Breast epithelium (tissue), 4 donors: ENCODE measurements around the gene VPS51. TPM values are rescaled to one million over a fixed set of nuclear protein-coding genes. Genes with fewer than 3 reads are reported as not detected.

ENCODE experiments used
- DNase-seq, 2 donors: peaks; one replicate each; pipeline ENCODE4 v3.0.0-alpha.2; 2019; ENCODE audit warnings: low spot score in 2 of 2
- H3K27ac ChIP-seq, 2 donors: fragments of 200-600 bp; sonication (generic) in 1 of 2; one replicate each; pipeline ENCODE4 v1.5.1; 2016 to 2019; ENCODE audit warnings: mild to moderate bottlenecking in 1 of 2
- H3K27me3 ChIP-seq, 2 donors: fragments of 200-600 bp; sonication (generic) in 1 of 2; one replicate each; pipeline versions ENCODE4 v1.5.1 to v1.6.0; 2017 to 2019; ENCODE audit warnings: control low read depth in 1 of 2, mild to moderate bottlenecking in 1 of 2
- H3K36me3 ChIP-seq: fragments of 200-600 bp; one replicate; pipeline ENCODE4 v1.5.1; 2019
- H3K4me1 ChIP-seq, 2 donors: fragments of 200-600 bp; sonication (generic); one replicate each; pipeline ENCODE4 v1.5.1; 2016 to 2019; ENCODE audit warnings: control low read depth in 1 of 2
- H3K4me3 ChIP-seq, 3 donors: fragments of 200-600 bp; sonication (generic); 1 replicate in 2 of 3; 2 replicates in 1 of 3; pipeline ENCODE4 v1.5.1; 2016 to 2019; ENCODE audit warnings: mild to moderate bottlenecking in 3 of 3, moderate library complexity in 2 of 3
- H3K9me3 ChIP-seq, 2 donors: fragments of 200-600 bp; sonication (generic) in 1 of 2; one replicate each; pipeline ENCODE4 v1.5.1; 2016 to 2019; ENCODE audit warnings: control low read depth in 1 of 2
- POLR2A ChIP-seq: fragments of 450-650 bp; IDR thresholded peaks from one replicate; pipeline ENCODE4 v1.6.1; 2016; ENCODE audit warnings: antibody characterized with exemption, mild to moderate bottlenecking, moderate library complexity
- POLR2AphosphoS5 ChIP-seq, 3 donors: sonication (generic); formaldehyde crosslinking; IDR thresholded peaks; one replicate each; pipeline ENCODE4 v1.6.1; 2017; ENCODE audit warnings: antibody characterized with exemption in 3 of 3
- intact Hi-C: fragments of 100-400 bp; cut with DNase I; formaldehyde crosslinking; loops from one replicate; pipeline ENCODE4 v1.15.1; 2023; ENCODE audit warnings: low total_unique reads
- total RNA-seq, 3 donors: library from RNA; depleted of rRNA; stranded (reverse); fragments of >200 nt; gene quantifications; one replicate each; pipeline ENCODE4 v1.1.0, GENCODE V29; 2016
- TF ChIP-seq, protein P1 (sequence below), 3 donors: fragments of 450-650 bp; IDR thresholded peaks; one replicate each; pipeline ENCODE4 v1.5.1; 2016 to 2017; ENCODE audit warnings: antibody characterized with exemption in 3 of 3, mild to moderate bottlenecking in 3 of 3, moderate library complexity in 3 of 3

Gene VPS51
- total RNA-seq, 3 donors from 2014 or later = 166 to 317 (median 218) TPM

DNA sequence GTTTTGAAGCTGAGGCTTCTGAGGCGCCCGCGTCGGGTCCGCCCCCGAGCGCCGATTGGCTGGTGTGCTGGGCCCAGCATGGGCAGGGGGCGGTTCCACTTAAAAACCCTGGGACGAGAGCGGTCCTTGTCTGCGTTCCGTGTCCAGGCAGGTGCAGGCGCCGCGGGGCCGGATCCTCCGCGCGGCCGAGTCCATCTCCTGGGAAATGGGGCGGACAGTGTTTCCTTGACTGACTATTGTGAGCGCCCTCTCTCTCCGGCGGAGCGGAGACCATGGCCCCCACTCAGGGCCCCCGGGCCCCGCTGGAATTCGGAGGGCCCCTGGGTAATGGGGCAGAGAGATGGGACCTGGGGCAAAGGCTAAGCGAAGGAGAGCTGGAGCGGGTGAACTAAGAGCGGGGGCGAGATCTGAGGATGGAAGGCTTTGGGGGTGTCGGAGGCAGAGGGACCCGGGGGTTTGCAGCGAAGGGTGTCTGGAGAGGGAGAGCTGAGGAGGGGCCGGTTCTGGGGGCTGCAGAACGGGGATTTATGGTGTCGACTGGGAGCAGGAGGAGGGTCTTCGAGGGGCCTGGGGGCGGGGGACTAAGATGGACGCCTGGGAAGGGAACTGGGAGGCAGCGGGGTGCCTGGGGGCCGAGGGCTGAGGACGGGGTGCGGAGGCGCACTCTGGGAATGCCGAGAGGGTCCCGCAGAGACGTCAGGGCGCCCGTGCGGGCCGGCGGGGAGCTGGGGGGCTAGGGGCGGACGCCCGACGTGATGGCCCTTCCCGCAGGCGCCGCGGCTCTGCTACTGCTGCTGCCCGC is 15.9 kb downstream of the VPS51 start, which contains the start of gene TM7SF2:
TM7SF2 (plus strand) TSS at position 129 of the 802 bp plus-strand sequence; CDS start at position 273, 144 bp downstream.
- Histone ChIP-seq H3K9me3 (no peaks in the 10 kb centered on the region), H3K27ac (peak within 1 kb of the TSS; percentile 34 to 68), H3K4me1 (peaks cover 6 to 17% of the 10 kb centered on the region in 2 donors), H3K27me3 (no peaks in the 10 kb centered on the region), H3K36me3 (peaks cover 5% of the 10 kb centered on the region), H3K4me3 (peak within 1 kb of the TSS; percentile 35 to 57 (median 51))
- TF ChIP-seq POLR2AphosphoS5 (IDR thresholded peaks at IDR 0.05) = peak; percentile 41 to 77 (median 71)
- TF ChIP-seq, protein P1, sequence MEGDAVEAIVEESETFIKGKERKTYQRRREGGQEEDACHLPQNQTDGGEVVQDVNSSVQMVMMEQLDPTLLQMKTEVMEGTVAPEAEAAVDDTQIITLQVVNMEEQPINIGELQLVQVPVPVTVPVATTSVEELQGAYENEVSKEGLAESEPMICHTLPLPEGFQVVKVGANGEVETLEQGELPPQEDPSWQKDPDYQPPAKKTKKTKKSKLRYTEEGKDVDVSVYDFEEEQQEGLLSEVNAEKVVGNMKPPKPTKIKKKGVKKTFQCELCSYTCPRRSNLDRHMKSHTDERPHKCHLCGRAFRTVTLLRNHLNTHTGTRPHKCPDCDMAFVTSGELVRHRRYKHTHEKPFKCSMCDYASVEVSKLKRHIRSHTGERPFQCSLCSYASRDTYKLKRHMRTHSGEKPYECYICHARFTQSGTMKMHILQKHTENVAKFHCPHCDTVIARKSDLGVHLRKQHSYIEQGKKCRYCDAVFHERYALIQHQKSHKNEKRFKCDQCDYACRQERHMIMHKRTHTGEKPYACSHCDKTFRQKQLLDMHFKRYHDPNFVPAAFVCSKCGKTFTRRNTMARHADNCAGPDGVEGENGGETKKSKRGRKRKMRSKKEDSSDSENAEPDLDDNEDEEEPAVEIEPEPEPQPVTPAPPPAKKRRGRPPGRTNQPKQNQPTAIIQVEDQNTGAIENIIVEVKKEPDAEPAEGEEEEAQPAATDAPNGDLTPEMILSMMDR (IDR thresholded peaks at IDR 0.05) = no peak
- no peak for TF ChIP-seq POLR2A
- intact Hi-C loops = no loop called here
- DNase-seq = peak; percentile 95 to 97

DNA sequence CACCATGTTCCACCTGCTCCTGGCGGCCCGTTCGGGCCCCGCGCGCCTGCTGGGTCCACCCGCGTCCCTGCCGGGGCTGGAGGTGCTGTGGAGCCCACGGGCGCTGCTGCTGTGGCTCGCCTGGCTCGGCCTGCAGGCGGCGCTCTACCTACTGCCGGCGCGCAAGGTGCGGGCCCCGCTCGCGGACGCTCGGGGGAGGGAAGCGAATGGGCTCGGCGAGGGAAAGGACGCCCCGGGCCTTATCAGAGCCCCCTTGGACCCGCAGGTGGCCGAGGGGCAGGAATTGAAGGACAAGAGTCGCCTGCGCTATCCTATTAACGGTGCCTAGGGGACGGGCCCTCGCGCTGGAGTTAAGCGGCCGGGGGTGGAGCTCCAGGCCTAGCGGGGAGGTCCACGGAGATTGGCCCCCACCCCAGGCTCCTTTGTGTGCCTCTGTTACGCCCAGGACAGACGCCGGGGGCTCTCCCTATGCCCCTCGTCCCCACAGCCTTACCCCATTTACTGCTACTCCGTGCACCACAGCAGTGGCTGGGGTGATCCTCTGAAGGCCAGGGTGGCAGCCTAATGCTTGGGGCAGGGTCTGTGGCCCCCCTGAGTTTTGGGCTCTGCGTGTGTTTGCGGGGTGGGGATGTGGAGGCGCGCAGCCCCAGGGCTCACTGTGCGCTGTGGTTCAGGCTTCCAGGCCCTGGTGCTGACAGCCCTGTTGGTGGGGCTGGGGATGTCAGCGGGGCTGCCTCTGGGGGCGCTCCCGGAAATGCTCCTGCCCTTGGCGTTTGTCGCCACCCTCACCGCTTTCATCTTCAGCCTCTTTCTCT is 16.7 kb downstream of the VPS51 start:
- intact Hi-C loops = no loop called here
- H3K27ac ChIP-seq = peak overlapping the region; percentile 34 to 68
- DNase-seq = no peak

DNA sequence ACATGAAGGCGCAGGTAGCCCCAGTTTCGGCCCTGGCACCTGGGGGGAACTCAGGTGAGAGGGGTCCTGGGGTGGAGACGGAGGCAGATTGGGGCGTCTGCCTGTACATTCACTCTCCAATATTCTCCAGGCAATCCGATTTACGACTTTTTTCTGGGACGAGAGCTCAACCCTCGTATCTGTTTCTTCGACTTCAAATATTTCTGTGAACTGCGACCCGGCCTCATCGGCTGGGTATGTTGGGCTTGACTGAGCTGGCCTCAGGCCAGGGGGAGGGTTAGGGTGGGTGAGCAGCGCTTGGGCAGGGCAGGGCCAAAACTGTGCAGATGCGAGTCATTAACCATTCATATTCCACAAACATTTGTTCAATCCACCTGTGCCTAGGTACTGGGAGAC is 17.3 kb downstream of the VPS51 start:
- Histone ChIP-seq H3K9me3 (no peaks in the 10 kb centered on the region), H3K4me1 (peaks cover 6 to 17% of the 10 kb centered on the region in 2 donors), H3K27me3 (no peaks in the 10 kb centered on the region), H3K27ac (peak overlapping the region in 1 of 2 donors; percentile 68), H3K4me3 (peak overlapping the region in 1 of 3 donors; percentile 57), H3K36me3 (peaks cover 5% of the 10 kb centered on the region)
- intact Hi-C loops = no loop called here
- TF ChIP-seq POLR2AphosphoS5 (IDR thresholded peaks at IDR 0.05) (no peak), POLR2A (no peak)
- TF ChIP-seq, protein P1 (IDR thresholded peaks at IDR 0.05) = no peak
- DNase-seq = no peak

More for the DNA sequence above, 16.7 kb downstream of the VPS51 start:
- Histone ChIP-seq H3K4me3 (peak overlapping the region; percentile 35 to 57 (median 51)), H3K9me3 (no peaks in the 10 kb centered on the region), H3K27me3 (no peaks in the 10 kb centered on the region), H3K36me3 (peaks cover 5% of the 10 kb centered on the region), H3K4me1 (peaks cover 6 to 17% of the 10 kb centered on the region in 2 donors)
- TF ChIP-seq, protein P1 (IDR thresholded peaks at IDR 0.05) = peak; percentile 65 to 83 (median 73)
- TF ChIP-seq POLR2AphosphoS5 (IDR thresholded peaks at IDR 0.05) (peak; percentile 28 to 48 (median 42)), POLR2A (no peak)

DNA sequence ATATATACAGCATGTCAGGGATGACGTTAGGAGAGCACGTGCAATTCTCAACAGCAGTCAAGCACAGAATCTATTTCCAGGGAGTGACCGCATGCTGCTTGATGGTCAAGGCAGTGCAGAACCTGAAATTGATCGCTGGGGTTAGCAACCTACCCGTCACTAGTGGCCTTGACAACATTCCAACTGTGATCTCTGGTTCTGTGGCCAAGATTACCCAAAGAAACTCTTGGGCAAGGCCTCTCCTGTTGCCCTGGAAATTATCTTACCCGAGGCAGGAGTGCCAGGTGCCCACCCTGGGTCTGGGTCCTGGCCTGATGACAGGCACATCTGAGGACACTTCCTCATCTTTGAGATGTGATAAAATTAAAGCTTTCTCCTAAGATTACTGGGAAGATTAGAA is 17.8 kb downstream of the VPS51 start:
- H3K9me3 ChIP-seq = no peaks in the 10 kb centered on the region
- TF ChIP-seq POLR2AphosphoS5 (IDR thresholded peaks at IDR 0.05) (no peak), POLR2A (no peak)
- TF ChIP-seq, protein P1 (IDR thresholded peaks at IDR 0.05) = no peak
- DNase-seq = no peak
- H3K4me3 ChIP-seq = no peak overlapping the region
- peaks cover 5% of the 10 kb centered on the region for H3K36me3 ChIP-seq
- H3K27ac ChIP-seq = no peak overlapping the region
- intact Hi-C loops = no loop called here
- H3K4me1 ChIP-seq = peaks cover 6 to 17% of the 10 kb centered on the region in 2 donors
- H3K27me3 ChIP-seq = no peaks in the 10 kb centered on the region
